MM.1S (cell line): ENCODE measurements around the gene MAPK10.

Source experiments
- CTCF ChIP-seq: fragments of 300-600 bp; sonication (generic); IDR thresholded peaks from 2 replicates; pipeline ENCODE4 v1.5.1; 2016; ENCODE audit warnings: antibody characterized with exemption, low read length, mixed read lengths
- EZH2phosphoT487 ChIP-seq: fragments of 300-600 bp; sonication (generic); IDR thresholded peaks from 2 replicates; pipeline ENCODE4 v1.6.1; 2018; ENCODE audit warnings: antibody characterized with exemption, low read length

- no peak for TF ChIP-seq CTCF
- TF ChIP-seq EZH2phosphoT487: no peak
Measured at GRCh38 chr4:85955620-85956292, 404.1 kb downstream of the MAPK10 start.
